Measurements from ENCODE around the gene GADD45A. TPM values are rescaled to one million over a fixed set of nuclear protein-coding genes. Genes with fewer than 3 reads are reported as not detected.
"Not testable (repeated sequence)": the region's sequence is repeated elsewhere in the genome, so short reads cannot be mapped to it uniquely, and the experiment has no call there.

The GADD45A gene
- total RNA-seq, 1 donor from 2014 or later = 33.5 TPM

GRCh38 chr1:67719329-67720196 lies 34.6 kb downstream of the GADD45A start:
- no peak for DNase-seq (ENCODE audit: low spot score)
- no peaks in the 10 kb centered on the region for H3K9me3 Mint-ChIP-seq
- H3K27ac Mint-ChIP-seq = no peak overlapping the region
- H3K4me1 Mint-ChIP-seq (ENCODE audit: low read depth) = no peaks in the 10 kb centered on the region
- H3K27me3 Mint-ChIP-seq (ENCODE audit: low read depth) = peaks cover 2% of the 10 kb centered on the region
- intact Hi-C loops (cut with micrococcal nuclease) = no loop called here
- no peak overlapping the region for H3K4me3 Mint-ChIP-seq (ENCODE audit: low read depth)
- H3K36me3 Mint-ChIP-seq (ENCODE audit: low read depth) = no peaks in the 10 kb centered on the region

DNA sequence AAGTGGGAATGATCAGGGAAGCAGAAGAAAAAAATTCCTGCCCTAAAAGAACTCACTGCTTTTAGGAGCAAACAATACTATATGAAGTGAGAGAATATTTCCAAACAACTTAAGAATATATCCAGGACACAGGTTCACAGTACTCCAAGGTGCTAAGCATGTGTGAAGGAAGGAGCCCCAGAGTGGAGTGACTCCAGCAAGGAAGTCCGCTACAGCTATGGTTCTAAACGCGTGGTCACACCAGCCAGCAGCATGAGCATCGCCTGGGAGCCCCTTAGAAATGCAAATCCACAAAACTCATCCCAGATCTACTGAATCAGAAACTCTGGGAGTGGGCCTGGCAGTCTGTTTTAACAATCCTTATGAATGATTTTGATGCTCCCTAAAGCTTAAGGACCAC lies 36.1 kb downstream of the GADD45A start:
- intact Hi-C loops (cut with micrococcal nuclease) = no loop called here
- no peak for DNase-seq (ENCODE audit: low spot score)
- Mint-ChIP-seq H3K27me3 (ENCODE audit: low read depth) (peaks cover 2% of the 10 kb centered on the region), H3K9me3 (no peaks in the 10 kb centered on the region), H3K4me1 (ENCODE audit: low read depth) (peaks cover 1% of the 10 kb centered on the region), H3K36me3 (ENCODE audit: low read depth) (no peaks in the 10 kb centered on the region), H3K4me3 (ENCODE audit: low read depth) (no peak overlapping the region), H3K27ac (no peak overlapping the region)

DNA sequence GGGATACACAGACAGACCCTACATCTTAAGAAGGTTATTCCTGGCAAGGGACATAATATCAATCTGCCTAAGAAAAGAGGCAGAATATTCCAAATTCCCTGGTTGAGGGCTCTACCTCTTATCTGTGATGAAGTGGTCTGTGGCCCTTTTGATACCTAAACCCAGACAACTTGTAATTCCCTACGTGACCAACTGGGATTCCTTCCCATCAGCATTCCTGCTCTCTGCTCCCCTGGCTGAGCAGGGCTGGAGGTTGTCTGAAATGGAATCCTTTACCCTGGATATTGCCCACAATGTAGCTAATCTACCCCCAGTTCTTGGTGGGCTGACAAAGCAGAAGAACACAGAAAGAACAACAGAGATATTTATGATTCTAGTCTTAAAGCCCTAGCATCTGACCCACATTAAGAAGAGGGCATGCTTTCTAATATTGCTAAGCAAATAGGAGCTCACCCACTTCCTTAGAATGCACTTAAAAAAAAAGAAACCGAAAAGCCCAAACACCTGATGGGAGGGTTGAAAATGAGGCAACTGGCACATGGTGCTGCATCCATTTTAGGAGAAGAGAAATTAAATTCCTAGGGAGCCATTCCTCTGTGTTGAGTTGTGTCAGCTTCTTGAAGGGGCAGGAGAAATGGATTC lies 36.8 kb downstream of the GADD45A start:
- no peak for DNase-seq (ENCODE audit: low spot score)
- intact Hi-C loops (cut with micrococcal nuclease) = loop anchor here (2.0 kb wide), 1 partner anchor 21 kb away; no protein-coding TSS in a partner anchor
- H3K9me3 Mint-ChIP-seq = no peaks in the 10 kb centered on the region
- no peak overlapping the region for H3K4me3 Mint-ChIP-seq (ENCODE audit: low read depth)
- H3K4me1 Mint-ChIP-seq (ENCODE audit: low read depth) = peaks cover 3% of the 10 kb centered on the region
- H3K27me3 Mint-ChIP-seq (ENCODE audit: low read depth) = peaks cover 2% of the 10 kb centered on the region
- H3K36me3 Mint-ChIP-seq (ENCODE audit: low read depth) = no peaks in the 10 kb centered on the region
- H3K27ac Mint-ChIP-seq = no peak overlapping the region

GRCh38 chr1:67722292-67722944 lies 37.4 kb downstream of the GADD45A start:
- H3K27me3 Mint-ChIP-seq (ENCODE audit: low read depth) = peaks cover 2% of the 10 kb centered on the region
- intact Hi-C loops (cut with micrococcal nuclease) = loop anchor here (2.0 kb wide), 1 partner anchor 22 kb away; no protein-coding TSS in a partner anchor
- peaks cover 3% of the 10 kb centered on the region for H3K4me1 Mint-ChIP-seq (ENCODE audit: low read depth)
- no peak overlapping the region for H3K27ac Mint-ChIP-seq
- DNase-seq (ENCODE audit: low spot score) = no peak
- no peaks in the 10 kb centered on the region for H3K36me3 Mint-ChIP-seq (ENCODE audit: low read depth)
- H3K9me3 Mint-ChIP-seq = no peaks in the 10 kb centered on the region
- H3K4me3 Mint-ChIP-seq (ENCODE audit: low read depth) = no peak overlapping the region

- peaks cover 2% of the 10 kb centered on the region for H3K27me3 Mint-ChIP-seq (ENCODE audit: low read depth)
- DNase-seq (ENCODE audit: low spot score) = no peak
- no peaks in the 10 kb centered on the region for H3K9me3 Mint-ChIP-seq
- no peaks in the 10 kb centered on the region for H3K36me3 Mint-ChIP-seq (ENCODE audit: low read depth)
- intact Hi-C loops (cut with micrococcal nuclease) = loop anchor here (2.0 kb wide), 1 partner anchor 22 kb away; no protein-coding TSS in a partner anchor
- peaks cover 3% of the 10 kb centered on the region for H3K4me1 Mint-ChIP-seq (ENCODE audit: low read depth)
- H3K4me3 Mint-ChIP-seq (ENCODE audit: low read depth) = no peak overlapping the region
- no peak overlapping the region for H3K27ac Mint-ChIP-seq
Observed at GRCh38 chr1:67723126-67723525, 38.1 kb downstream of the GADD45A start.

DNA sequence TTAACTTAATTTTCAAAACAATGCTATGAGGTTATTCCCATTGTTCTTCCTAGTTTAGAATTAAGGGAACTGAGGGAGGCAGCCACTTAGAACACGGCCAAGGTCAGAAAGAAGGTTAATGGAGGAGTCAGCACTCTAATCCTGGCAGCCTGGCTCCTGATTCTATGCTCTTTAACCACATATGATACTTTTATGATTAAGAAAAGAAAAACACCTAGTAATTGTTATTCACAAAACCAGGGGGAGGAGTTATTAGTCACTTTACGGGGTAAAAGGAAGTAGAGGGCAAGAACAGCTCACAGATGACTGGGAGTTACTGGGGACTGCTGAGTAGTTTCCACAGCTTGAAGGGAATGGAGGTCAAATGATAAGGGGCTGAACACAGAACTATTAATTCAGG lies 38.6 kb downstream of the GADD45A start:
- intact Hi-C loops (cut with micrococcal nuclease) = loop anchor here (2.0 kb wide), 1 partner anchor 23 kb away; no protein-coding TSS in a partner anchor
- H3K4me1 Mint-ChIP-seq (ENCODE audit: low read depth) = peaks cover 5% of the 10 kb centered on the region
- H3K27ac Mint-ChIP-seq = no peak overlapping the region
- H3K4me3 Mint-ChIP-seq (ENCODE audit: low read depth) = no peak overlapping the region
- DNase-seq (ENCODE audit: low spot score) = no peak
- no peaks in the 10 kb centered on the region for H3K36me3 Mint-ChIP-seq (ENCODE audit: low read depth)
- no peaks in the 10 kb centered on the region for H3K9me3 Mint-ChIP-seq
- peaks cover 5% of the 10 kb centered on the region for H3K27me3 Mint-ChIP-seq (ENCODE audit: low read depth)

DNA sequence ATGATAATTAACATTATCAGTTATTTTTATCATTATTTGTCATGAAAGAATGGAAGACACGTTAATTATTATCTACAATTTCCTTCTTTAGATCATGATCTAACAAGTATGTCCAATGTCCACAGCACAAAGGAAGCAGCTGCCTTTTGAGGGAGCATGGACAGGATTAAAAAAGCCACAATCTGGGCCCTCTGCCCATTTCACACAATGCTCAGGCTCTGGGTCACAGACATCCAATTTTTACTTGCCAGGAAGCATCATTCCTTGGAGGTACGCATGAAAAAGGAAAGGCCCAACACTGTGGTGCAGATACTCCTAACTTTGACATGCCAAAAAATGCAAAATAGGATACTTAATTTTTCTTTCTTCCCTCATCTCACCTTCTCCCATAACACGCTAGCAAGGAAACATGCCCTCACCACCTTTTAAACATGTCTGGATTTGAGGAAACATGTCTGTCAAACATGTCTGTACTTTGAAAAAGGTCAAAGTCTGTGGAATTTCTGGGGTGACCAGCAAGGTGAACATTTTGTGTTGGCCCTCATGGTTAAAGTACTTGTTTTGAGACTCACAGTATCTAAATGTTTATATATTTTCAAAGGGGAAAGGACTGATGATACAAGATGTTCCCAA lies 40.0 kb downstream of the GADD45A start:
- intact Hi-C loops (cut with micrococcal nuclease) = loop anchor here (5.0 kb wide), 1 partner anchor 43 kb away; no protein-coding TSS in a partner anchor
- H3K36me3 Mint-ChIP-seq (ENCODE audit: low read depth) = no peaks in the 10 kb centered on the region
- no peak overlapping the region for H3K27ac Mint-ChIP-seq
- peaks cover 9% of the 10 kb centered on the region for H3K4me1 Mint-ChIP-seq (ENCODE audit: low read depth)
- H3K27me3 Mint-ChIP-seq (ENCODE audit: low read depth) = peaks cover 7% of the 10 kb centered on the region
- no peaks in the 10 kb centered on the region for H3K9me3 Mint-ChIP-seq
- DNase-seq (ENCODE audit: low spot score) = no peak
- H3K4me3 Mint-ChIP-seq (ENCODE audit: low read depth) = no peak overlapping the region

DNA sequence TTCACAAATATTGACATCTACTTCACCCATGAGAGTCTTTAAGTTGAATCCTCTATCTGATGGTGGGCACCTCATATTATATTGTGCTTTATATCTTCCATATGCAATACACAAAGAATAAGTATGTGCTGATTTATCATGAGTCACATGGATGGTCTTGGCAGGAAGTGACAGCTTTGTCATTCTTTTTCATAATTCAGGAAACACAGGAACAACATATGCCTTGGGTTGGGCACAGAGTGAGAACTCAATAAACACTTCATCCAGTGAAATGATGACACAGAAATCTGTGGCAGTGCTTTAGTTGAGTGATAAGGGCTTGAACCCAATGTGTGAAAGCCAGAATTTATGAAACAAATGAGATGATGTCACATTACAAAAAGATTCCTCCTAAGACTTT lies 41.2 kb downstream of the GADD45A start:
- H3K27me3 Mint-ChIP-seq (ENCODE audit: low read depth) = peaks cover 7% of the 10 kb centered on the region
- H3K36me3 Mint-ChIP-seq (ENCODE audit: low read depth) = no peaks in the 10 kb centered on the region
- no peak for DNase-seq (ENCODE audit: low spot score)
- no peaks in the 10 kb centered on the region for H3K9me3 Mint-ChIP-seq
- no peak overlapping the region for H3K27ac Mint-ChIP-seq
- intact Hi-C loops (cut with micrococcal nuclease) = loop anchor here (5.0 kb wide), 1 partner anchor 44 kb away; no protein-coding TSS in a partner anchor
- no peak overlapping the region for H3K4me3 Mint-ChIP-seq (ENCODE audit: low read depth)
- peaks cover 12% of the 10 kb centered on the region for H3K4me1 Mint-ChIP-seq (ENCODE audit: low read depth)

GRCh38 chr1:67729872-67730271 lies 44.9 kb downstream of the GADD45A start:
- peaks cover 16% of the 10 kb centered on the region for H3K4me1 Mint-ChIP-seq (ENCODE audit: low read depth)
- H3K27ac Mint-ChIP-seq = no peak overlapping the region
- no peak for DNase-seq (ENCODE audit: low spot score)
- H3K9me3 Mint-ChIP-seq = no peaks in the 10 kb centered on the region
- H3K36me3 Mint-ChIP-seq (ENCODE audit: low read depth) = no peaks in the 10 kb centered on the region
- peaks cover 7% of the 10 kb centered on the region for H3K27me3 Mint-ChIP-seq (ENCODE audit: low read depth)
- H3K4me3 Mint-ChIP-seq (ENCODE audit: low read depth) = no peak overlapping the region
- intact Hi-C loops (cut with micrococcal nuclease) = loop anchor here (5.0 kb wide), 1 partner anchor 48 kb away; no protein-coding TSS in a partner anchor

- DNase-seq (ENCODE audit: low spot score); H3K4me3 Mint-ChIP-seq (ENCODE audit: low read depth); H3K27ac Mint-ChIP-seq; H3K36me3 Mint-ChIP-seq (ENCODE audit: low read depth); H3K27me3 Mint-ChIP-seq (ENCODE audit: low read depth); intact Hi-C loops (cut with micrococcal nuclease); H3K9me3 Mint-ChIP-seq: not testable (repeated sequence)
- H3K4me1 Mint-ChIP-seq (ENCODE audit: low read depth) = peaks cover 16% of the 10 kb centered on the region
Observed at GRCh38 chr1:67730312-67730711, 45.3 kb downstream of the GADD45A start.

DNA sequence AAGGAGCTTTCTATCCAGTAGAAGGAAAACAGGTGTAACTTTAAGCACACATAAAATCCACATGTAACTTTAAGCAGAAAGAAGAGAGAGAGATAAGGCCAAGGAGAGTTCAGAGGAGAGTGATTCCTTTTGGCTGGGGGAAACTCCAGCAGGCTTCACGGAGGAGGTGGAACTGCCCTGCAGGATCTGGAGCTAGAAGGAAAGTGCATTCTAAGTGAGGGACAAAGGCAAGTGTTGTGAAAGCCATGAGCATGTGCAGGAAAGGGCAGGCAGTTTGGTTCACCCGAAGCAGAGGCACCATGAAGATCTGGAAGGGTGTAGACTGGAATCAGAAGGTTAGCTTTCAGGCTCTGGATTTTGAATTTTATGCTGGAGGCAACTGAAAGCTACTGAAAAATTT lies 46.3 kb downstream of the GADD45A start:
- no peak for DNase-seq (ENCODE audit: low spot score)
- Mint-ChIP-seq H3K36me3 (ENCODE audit: low read depth) (no peaks in the 10 kb centered on the region), H3K9me3 (no peaks in the 10 kb centered on the region), H3K27ac (no peak overlapping the region), H3K27me3 (ENCODE audit: low read depth) (peaks cover 5% of the 10 kb centered on the region), H3K4me1 (ENCODE audit: low read depth) (peaks cover 22% of the 10 kb centered on the region), H3K4me3 (ENCODE audit: low read depth) (no peak overlapping the region)
- intact Hi-C loops (cut with micrococcal nuclease) = no loop called here

DNA sequence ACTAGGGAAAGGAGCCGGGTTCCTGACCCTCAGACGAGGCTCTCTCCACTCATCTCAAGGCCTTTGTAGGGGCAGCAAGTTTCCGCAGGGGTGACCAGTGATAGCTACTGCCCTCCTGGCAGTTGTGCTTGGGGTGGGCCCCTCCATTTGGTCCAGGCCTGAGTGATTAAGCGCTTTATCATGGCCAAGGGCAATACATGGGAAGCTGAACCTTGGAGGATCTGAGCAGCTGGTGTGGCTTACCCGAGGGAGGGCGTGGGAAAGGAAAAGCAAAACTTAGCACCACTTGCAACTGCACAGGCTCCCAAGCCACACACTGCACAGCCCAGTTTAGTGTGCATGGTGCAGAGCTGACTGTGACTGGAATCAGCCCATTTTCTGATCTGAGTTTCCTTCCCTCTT lies 47.8 kb downstream of the GADD45A start:
- Mint-ChIP-seq H3K27me3 (ENCODE audit: low read depth) (peaks cover 5% of the 10 kb centered on the region), H3K27ac (no peak overlapping the region), H3K9me3 (no peaks in the 10 kb centered on the region), H3K4me1 (ENCODE audit: low read depth) (peaks cover 26% of the 10 kb centered on the region), H3K4me3 (ENCODE audit: low read depth) (no peak overlapping the region), H3K36me3 (ENCODE audit: low read depth) (no peaks in the 10 kb centered on the region)
- no peak for DNase-seq (ENCODE audit: low spot score)
- intact Hi-C loops (cut with micrococcal nuclease) = no loop called here

Measured in activated T-helper 2 cell treated with anti-CD3 and anti-CD28 coated beads, Interferon-gamma antibody, Interleukin-2, Interleukin-4, amounts not matched to agents 10 μg/mL and 5 μg/mL and 100 μg/mL, durations not matched to agents 14 hours and 24 hours and 36 hours (primary cell).